Measurements from ENCODE around the gene UBAC1.

Gene UBAC1

DNA sequence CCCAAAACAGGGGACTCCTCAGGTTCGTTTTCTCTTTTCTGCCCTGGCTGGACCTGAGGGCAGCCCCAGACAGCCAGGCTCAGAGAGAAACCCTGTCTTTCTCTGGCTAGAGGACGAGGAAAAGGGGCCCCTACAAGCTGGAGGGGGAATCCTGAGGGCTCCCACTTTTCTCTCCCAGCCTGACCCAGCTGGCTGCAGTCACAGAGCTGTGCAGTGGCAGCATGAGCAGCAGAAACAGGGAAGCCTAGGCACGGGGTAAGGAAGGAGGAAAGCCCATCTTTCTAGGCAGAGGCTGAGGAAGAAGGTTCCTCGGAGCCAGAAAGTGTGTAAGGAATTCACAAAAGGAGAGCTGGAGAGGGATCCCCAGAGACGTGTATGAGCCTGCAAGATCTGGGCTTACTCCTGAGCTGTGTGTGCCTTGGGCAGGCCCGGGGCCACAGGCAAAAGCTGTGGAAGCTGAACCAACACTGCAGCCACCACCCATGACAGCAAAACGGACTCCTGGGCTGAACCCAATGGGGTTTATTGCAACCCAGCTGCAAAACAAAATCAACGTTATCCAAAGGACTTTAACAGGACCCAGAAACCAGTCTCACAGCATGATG is 70.0 kb downstream of the UBAC1 start:
- H3K4me3 Mint-ChIP-seq: no peak overlapping the region
- H3K27me3 Mint-ChIP-seq: no peaks in the 10 kb centered on the region
- no peak overlapping the region for H3K27ac Mint-ChIP-seq
- H3K36me3 Mint-ChIP-seq (ENCODE audit: low read depth): no peaks in the 10 kb centered on the region
- no peaks in the 10 kb centered on the region for H3K9me3 Mint-ChIP-seq
- DNase-seq (no peak), ATAC-seq (no peak)
- H3K4me1 Mint-ChIP-seq: peaks cover 67% of the 10 kb centered on the region

DNA sequence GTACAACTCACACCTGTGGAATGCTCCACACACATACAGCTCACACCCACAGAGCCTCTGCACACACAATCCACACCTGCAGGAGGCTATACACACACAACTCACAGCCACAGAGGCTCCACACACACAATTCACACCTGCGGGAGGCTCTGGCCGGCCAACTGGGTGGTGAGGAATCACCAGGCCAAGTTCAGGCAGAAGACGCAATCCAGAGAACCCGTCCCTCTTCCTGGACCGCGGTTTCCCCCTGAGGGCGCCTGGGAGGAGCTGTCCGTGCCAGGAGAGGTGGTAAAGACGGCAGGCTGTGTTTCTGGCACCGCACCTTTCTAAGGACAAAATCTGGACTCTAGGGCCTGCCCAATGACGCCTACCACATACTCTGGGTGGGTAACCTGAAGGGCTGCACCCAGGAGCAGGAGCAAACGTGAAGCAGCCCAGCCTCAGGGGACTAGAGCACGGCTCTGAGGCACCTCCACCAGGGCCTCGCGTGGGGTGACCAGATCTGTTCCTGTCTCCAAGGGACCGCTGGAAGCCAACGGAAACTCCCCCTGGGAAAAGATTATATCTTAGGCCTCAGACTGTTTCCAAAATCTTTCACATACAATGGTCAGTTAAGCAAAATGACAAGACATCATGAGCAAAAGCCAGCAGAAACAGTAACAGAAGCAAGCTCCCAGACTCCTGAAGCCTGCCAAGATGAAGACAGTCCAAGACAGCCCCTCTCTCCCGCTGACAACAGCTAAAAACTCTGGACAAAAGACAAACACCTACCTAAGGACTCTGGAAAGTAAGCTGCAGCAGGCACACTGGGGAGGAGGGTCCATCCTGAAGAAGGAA is 70.8 kb downstream of the UBAC1 start:
- no peak for ATAC-seq
- no peaks in the 10 kb centered on the region for H3K27me3 Mint-ChIP-seq
- H3K4me3 Mint-ChIP-seq: no peak overlapping the region
- H3K36me3 Mint-ChIP-seq (ENCODE audit: low read depth): no peaks in the 10 kb centered on the region
- no peak for DNase-seq
- H3K27ac Mint-ChIP-seq: no peak overlapping the region
- H3K4me1 Mint-ChIP-seq: peaks cover 66% of the 10 kb centered on the region
- no peaks in the 10 kb centered on the region for H3K9me3 Mint-ChIP-seq

DNA sequence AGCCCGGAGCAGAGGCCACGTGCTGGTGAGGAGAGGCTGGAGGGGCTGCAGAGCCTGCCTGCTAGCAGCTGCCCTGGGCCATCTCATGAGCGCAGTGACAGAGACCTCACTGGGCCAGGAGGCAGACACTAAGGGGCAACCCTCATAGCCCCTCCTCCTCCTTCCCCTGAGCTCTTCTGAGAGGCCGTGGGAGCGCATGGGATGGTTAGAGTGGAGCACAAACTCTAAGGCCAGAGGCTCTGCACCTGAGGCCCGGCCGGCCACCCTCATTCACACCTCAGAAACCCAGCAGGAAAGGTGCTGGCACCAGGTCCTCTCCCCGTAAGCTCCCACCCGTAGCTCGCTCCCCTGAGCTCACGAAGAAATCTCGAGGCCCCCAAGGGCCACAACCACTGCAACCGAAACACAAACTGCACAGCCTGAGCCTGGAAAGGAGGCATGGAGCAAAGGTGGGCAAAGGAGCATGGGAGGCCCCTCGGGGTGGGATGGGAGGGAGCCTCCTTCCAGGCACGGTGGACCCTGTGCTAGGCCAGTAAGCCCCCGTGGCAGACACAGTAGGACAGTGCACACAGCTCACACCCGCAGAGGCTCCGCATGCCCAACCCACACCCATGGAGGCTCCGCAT is 71.5 kb downstream of the UBAC1 start:
- Mint-ChIP-seq H3K36me3 (ENCODE audit: low read depth) (no peaks in the 10 kb centered on the region), H3K4me3 (no peak overlapping the region), H3K4me1 (peaks cover 64% of the 10 kb centered on the region), H3K9me3 (no peaks in the 10 kb centered on the region), H3K27me3 (no peaks in the 10 kb centered on the region), H3K27ac (no peak overlapping the region)
- DNase-seq (no peak), ATAC-seq (no peak)

DNA sequence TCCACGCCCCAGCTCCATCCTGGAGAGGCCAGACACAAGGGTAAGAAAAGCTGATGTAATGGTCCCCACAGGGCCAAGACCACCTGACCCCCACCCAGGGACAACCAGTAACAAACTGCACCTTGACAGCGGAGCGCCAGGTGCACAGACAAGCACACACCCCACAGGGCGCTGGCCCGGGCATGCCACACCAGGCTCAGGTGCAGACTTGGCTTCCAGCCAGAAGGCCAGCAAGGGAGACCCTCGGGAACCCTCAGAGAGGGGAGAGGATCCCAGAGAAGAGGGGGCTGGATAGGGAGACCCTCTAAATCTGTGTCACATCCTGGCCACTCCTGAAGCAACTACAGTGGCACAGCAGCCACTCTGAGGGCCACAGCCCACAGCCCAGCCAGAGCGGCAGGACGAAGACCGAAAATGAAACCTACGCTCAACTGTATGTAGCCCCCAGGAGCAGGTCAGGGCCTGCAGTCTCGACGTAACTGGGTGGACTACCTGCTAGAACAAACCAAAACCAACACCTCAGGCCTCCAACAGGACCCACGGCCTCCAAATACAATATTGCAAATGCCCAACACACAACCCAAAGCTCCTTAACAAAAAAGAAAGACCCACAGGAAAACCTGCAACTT is 72.3 kb downstream of the UBAC1 start:
- no peaks in the 10 kb centered on the region for H3K36me3 Mint-ChIP-seq (ENCODE audit: low read depth)
- no peaks in the 10 kb centered on the region for H3K27me3 Mint-ChIP-seq
- DNase-seq (no peak), ATAC-seq (no peak)
- H3K4me3 Mint-ChIP-seq: no peak overlapping the region
- peaks cover 68% of the 10 kb centered on the region for H3K4me1 Mint-ChIP-seq
- no peaks in the 10 kb centered on the region for H3K9me3 Mint-ChIP-seq
- no peak overlapping the region for H3K27ac Mint-ChIP-seq

DNA sequence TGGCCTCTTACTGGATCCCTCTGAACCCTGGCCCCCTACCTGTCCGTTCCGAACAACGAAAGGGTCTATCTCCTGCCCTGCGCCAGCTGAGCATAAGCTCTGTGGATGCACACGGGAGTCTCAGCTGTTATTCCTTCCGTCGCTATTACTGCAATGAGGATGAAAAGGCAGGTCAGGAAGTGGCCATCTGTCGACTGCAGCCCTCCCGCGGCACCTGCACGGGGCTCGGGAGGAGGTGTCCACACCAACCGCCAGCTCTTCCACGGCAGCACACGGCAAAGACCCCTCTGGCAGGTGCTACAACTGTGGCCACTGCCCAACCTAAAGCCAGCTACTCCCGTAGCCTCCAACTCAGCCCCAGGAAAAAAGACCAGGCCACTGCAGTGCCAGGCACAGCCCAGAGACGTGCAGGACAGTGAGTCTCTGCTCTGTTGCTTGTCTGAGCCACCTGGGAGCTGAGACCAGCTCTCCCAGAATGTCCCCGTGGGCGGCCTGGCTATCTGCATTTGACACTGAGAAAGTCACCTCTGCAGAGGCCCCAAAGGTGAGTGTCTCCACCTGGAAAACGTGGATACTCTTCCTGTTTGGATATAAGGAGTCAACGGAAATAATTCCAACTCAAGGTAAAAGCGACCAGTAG is 72.9 kb downstream of the UBAC1 start:
- ATAC-seq: no peak
- DNase-seq: no peak
- Mint-ChIP-seq H3K36me3 (ENCODE audit: low read depth) (no peaks in the 10 kb centered on the region), H3K4me1 (peaks cover 64% of the 10 kb centered on the region), H3K4me3 (peak overlapping the region; percentile 71), H3K27ac (no peak overlapping the region), H3K27me3 (no peaks in the 10 kb centered on the region), H3K9me3 (no peaks in the 10 kb centered on the region)

DNA sequence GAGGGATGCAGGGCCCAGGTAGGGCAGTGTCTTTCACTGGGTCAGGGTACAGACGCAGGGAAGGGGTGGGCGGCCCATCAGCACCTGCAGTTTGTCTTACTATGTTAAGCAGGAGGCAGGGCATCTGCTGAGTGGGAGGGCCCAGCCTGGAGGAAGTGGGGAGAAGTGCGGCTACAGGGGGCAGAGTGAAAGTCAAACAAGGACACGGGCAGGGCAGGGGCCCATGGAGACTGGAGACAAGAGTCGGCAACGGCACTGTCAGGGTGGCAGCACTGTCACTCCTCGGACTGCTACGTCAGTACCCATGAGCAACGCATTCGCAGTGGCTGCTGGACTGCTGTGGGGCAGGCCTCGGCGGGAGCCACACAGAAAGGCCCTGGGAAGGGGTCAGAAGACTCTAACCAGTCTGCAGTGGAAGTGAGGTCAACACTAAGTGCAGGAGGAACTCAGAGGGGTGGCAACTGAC is 73.6 kb downstream of the UBAC1 start:
- Mint-ChIP-seq H3K4me3 (peak overlapping the region; percentile 71), H3K27ac (peak overlapping the region; percentile 77), H3K9me3 (no peaks in the 10 kb centered on the region), H3K27me3 (no peaks in the 10 kb centered on the region), H3K4me1 (peaks cover 60% of the 10 kb centered on the region), H3K36me3 (ENCODE audit: low read depth) (no peaks in the 10 kb centered on the region)
- DNase-seq (peak; percentile 66), ATAC-seq (peak; percentile 92)

DNA sequence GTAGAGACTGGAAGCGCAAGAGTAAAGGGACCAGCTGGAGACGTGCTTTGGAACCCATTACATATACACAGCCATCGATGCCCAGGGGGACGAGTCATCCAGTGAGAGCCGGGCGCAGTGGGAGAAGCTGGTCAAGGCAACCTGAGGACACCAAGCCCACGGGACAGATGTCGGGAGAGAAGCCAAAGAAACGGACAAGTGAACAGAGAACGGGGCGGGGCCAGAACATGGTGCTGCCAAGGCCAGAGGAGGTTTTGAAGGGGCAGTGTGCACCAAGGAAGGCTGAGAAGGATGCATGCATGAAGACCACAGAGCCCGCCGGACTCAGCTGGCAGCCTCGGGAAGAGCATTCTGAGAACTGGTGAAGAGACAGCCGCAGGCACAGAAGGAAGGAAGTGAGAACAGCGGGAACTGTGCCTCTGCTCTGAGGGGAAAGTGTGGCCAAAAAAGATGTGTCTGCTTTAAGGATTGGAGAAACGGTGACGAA is 74.1 kb downstream of the UBAC1 start:
- no peaks in the 10 kb centered on the region for H3K36me3 Mint-ChIP-seq (ENCODE audit: low read depth)
- no peak for DNase-seq
- peaks cover 58% of the 10 kb centered on the region for H3K4me1 Mint-ChIP-seq
- ATAC-seq: no peak
- no peaks in the 10 kb centered on the region for H3K9me3 Mint-ChIP-seq
- H3K4me3 Mint-ChIP-seq: peak overlapping the region; percentile 71
- peak overlapping the region; percentile 77 for H3K27ac Mint-ChIP-seq
- H3K27me3 Mint-ChIP-seq: no peaks in the 10 kb centered on the region

DNA sequence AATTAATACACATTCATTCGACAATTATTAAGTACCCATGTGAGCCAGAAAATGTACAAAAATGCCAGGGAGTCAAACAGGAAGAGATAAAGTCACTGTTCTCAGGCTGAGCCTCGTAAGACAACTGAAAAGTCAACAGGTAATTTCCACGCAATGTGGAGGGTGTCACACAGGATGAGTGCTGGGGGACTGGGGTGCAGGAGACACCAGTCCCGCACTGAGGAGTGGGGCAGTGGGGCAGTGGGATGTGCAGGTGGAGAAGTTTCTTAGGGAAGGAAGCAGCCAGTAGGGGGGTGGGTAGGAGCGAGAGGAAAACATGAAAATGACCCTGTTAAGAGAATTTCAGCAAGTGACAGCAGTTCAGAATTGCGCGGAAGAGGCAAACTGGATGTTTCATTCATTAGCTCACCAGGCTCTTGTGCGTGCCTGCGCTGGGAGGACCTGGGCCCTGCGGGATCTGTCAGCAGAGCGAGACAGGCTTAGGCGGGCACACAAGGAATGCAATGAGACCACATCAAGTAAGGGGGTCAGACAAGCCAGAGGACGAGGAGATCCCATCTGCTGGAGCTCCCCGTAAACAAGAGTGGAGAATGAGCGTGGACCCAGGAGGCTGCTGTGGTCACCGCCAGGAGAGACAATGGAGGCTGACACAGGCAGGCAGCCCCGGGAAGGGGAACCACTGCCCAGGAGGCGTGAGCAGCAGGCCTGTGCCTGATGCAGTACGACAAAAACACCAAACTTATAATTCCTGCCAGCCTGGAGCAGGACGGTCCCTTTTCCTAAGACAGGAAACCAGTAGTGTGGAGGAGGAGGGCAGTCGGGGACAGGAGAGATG is 74.8 kb downstream of the UBAC1 start:
- Mint-ChIP-seq H3K9me3 (no peaks in the 10 kb centered on the region), H3K36me3 (ENCODE audit: low read depth) (no peaks in the 10 kb centered on the region), H3K4me1 (peaks cover 54% of the 10 kb centered on the region), H3K27me3 (no peaks in the 10 kb centered on the region), H3K4me3 (no peak overlapping the region), H3K27ac (no peak overlapping the region)
- no peak for DNase-seq
- ATAC-seq: no peak

DNA sequence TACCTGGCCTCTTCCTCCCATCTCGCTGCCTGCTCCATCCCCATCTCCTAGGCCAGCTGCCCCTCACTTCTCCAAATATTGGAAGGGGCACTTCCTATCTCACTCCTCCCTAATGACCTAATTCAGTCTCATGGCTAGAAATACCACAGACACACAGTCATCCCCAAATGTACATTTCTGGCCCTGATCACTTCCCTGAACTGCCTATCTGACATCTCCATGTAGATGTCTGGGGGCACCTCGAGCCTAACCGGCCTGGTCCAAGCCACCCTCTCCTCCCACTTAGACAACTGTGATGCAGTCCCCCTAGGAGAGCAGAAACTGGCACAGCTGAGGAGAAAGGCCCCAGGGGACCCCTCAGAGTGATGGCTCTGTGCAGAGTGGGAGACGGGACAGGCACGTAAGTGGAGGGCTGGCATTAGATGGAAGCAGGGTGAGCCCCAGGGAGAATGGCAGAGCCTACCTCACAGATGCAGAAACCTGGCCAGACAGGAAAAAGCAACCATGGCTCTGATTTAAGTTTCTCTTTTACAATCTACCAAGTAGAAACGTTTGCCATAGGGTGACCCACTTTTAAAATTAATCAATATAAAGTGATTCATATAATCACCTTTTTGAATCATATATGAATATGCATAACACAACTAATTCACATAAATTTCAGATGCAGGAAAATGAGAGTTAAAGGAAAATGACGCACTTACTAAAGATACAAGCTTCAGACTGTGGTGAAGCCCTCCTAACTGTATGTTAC is 75.9 kb downstream of the UBAC1 start:
- ATAC-seq: no peak
- Mint-ChIP-seq H3K4me1 (peaks cover 53% of the 10 kb centered on the region), H3K27ac (no peak overlapping the region)

DNA sequence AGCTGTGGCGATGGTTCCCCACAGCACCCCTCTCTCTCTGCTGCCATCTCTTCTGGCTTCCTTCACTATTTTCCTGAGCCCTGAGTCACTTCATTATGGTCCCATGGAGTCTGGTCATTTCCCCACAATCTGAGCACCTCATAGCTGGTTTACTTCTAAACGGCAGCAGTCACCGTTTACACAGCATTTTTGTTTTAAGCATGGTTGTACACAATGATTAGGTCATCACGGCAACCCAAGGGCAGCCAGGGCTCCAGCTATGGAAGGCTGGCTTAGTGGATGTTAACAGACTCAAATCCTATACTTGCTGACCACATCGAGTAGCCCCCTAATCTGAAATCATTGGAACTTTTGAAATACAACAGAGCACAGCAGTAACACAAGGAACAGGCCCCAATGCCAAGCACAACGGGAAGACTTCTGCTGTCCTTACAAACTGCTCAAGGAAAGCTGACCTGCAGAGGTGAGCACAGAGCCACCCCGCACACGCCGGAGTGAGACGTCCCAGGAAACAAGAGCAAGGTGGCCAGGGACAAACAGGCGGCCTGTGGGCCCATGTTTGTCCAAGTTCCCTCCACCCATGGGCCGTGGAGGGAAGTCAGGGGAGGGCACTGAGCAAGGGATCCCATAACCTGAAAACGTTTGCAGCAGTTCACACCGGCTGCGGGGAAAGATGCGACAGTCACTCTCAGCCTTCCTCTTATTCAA is 76.7 kb downstream of the UBAC1 start:
- peaks cover 52% of the 10 kb centered on the region for H3K4me1 Mint-ChIP-seq
- no peaks in the 10 kb centered on the region for H3K27me3 Mint-ChIP-seq
- no peaks in the 10 kb centered on the region for H3K36me3 Mint-ChIP-seq (ENCODE audit: low read depth)
- no peak overlapping the region for H3K4me3 Mint-ChIP-seq
- no peaks in the 10 kb centered on the region for H3K9me3 Mint-ChIP-seq
- no peak overlapping the region for H3K27ac Mint-ChIP-seq
- DNase-seq (no peak), ATAC-seq (no peak)

More for the DNA sequence above, 75.9 kb downstream of the UBAC1 start:
- Mint-ChIP-seq H3K27me3 (no peaks in the 10 kb centered on the region), H3K9me3 (no peaks in the 10 kb centered on the region), H3K4me3 (no peak overlapping the region), H3K36me3 (ENCODE audit: low read depth) (no peaks in the 10 kb centered on the region)
- DNase-seq: no peak

DNA sequence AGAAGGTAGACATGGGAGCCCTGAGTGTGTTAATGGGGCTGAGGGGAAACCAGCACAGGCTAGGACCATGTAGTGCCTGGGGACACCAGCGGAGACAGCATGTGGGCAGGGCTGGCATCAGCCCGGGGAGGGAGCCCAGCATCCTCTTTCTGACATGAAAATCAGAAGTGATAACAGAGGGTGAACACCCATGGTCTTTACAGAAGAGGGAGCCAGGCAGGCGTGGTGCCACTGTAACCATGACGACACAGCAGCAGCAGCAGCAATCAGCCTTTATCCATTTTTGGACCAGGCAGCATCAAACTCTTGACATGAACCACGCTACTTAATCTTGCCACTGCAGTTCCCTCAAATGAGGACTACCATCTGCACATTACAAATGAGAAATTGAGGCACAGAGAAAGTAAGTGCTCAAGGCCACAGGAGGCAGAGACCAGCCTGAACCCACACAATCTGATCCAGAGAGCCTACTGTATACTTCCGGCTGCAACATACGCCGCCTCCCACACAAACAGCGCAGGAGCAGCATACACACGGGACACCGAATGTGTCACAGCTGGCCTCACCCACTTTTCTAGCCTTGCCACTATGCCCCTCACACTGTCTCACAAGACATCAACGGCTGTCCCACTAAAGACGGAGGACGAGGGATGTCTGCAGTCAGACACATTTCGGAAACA is 77.6 kb downstream of the UBAC1 start:
- no peak for ATAC-seq
- no peak for DNase-seq
- H3K9me3 Mint-ChIP-seq: no peaks in the 10 kb centered on the region
- H3K4me3 Mint-ChIP-seq: no peak overlapping the region
- H3K27me3 Mint-ChIP-seq: no peaks in the 10 kb centered on the region
- peaks cover 46% of the 10 kb centered on the region for H3K4me1 Mint-ChIP-seq
- no peak overlapping the region for H3K27ac Mint-ChIP-seq
- H3K36me3 Mint-ChIP-seq (ENCODE audit: low read depth): no peaks in the 10 kb centered on the region

Measured in activated naive CD8-positive, alpha-beta T cell treated with anti-CD3 and anti-CD28 coated beads, Interleukin-2, amount 50 U/mL, for 24 hours (primary cell).